H9 (cell line): ENCODE results near the gene PRDM2. TPM values are rescaled to one million over a fixed set of nuclear protein-coding genes. Genes with fewer than 3 reads are reported as not detected.

ENCODE experiments used
- DNase-seq: peaks from one replicate; pipeline ENCODE4 v3.0.0-alpha.2; 2017
- H2AFZ ChIP-seq: one replicate; pipeline ENCODE4 v1.6.1; 2013; ENCODE audit warnings: mild to moderate bottlenecking, low read length, control low read depth, moderate library complexity
- H2AK5ac ChIP-seq: 2 replicates; pipeline ENCODE4 v1.6.1; 2013; ENCODE audit warnings: low read length, control low read depth, mixed read lengths; ENCODE audit not compliant: insufficient read length
- H2BK120ac ChIP-seq: one replicate; pipeline ENCODE4 v1.6.1; 2013; ENCODE audit warnings: low read depth, mild to moderate bottlenecking, low read length, control low read depth, inconsistent platforms; ENCODE audit not compliant: poor library complexity, severe bottlenecking
- H2BK12ac ChIP-seq: 2 replicates; pipeline ENCODE4 v1.6.1; 2013; ENCODE audit warnings: low read length, control low read depth, mixed read lengths, low read depth; ENCODE audit not compliant: insufficient read length
- H2BK15ac ChIP-seq: 2 replicates; pipeline ENCODE4 v1.6.1; 2013; ENCODE audit warnings: low read depth, low read length, control low read depth
- H2BK20ac ChIP-seq: one replicate; pipeline ENCODE4 v1.6.1; 2013; ENCODE audit warnings: low read depth, mild to moderate bottlenecking, low read length, control low read depth, inconsistent platforms; ENCODE audit not compliant: poor library complexity, severe bottlenecking
- H2BK5ac ChIP-seq: 2 replicates; pipeline ENCODE4 v1.6.1; 2013; ENCODE audit warnings: low read length, control low read depth, mixed read lengths; ENCODE audit not compliant: insufficient read length
- H3K14ac ChIP-seq: 2 replicates; pipeline ENCODE4 v1.6.1; 2013; ENCODE audit warnings: low read length, control low read depth; ENCODE audit not compliant: insufficient read depth
- H3K18ac ChIP-seq: 2 replicates; pipeline ENCODE4 v1.6.1; 2013; ENCODE audit warnings: low read depth, mild to moderate bottlenecking, mixed read lengths, low read length, control low read depth; ENCODE audit not compliant: insufficient read length
- H3K23ac ChIP-seq: 2 replicates; pipeline ENCODE4 v1.6.1; 2013; ENCODE audit warnings: low read length, control low read depth, mixed read lengths, low read depth; ENCODE audit not compliant: insufficient read length
- H3K23me2 ChIP-seq: 2 replicates; pipeline ENCODE4 v1.6.1; 2013; ENCODE audit warnings: low read depth, mild to moderate bottlenecking, mixed read lengths, low read length, control low read depth; ENCODE audit not compliant: insufficient read length, poor library complexity, severe bottlenecking
- H3K27ac ChIP-seq: 2 replicates; pipeline ENCODE4 v1.5.1; 2013; ENCODE audit warnings: low read length, control low read depth, mixed read lengths, low read depth; ENCODE audit not compliant: insufficient read length
- H3K27me3 ChIP-seq: 2 replicates; pipeline ENCODE4 v1.6.1; 2013; ENCODE audit warnings: low read length, control low read depth, inconsistent platforms; ENCODE audit not compliant: insufficient read depth
- H3K4ac ChIP-seq: 2 replicates; pipeline ENCODE4 v1.6.1; 2013; ENCODE audit warnings: low read depth, mild to moderate bottlenecking, control low read depth, inconsistent platforms, low read length, moderate library complexity
- H3K4me1 ChIP-seq: 2 replicates; pipeline ENCODE4 v1.6.1; 2013; ENCODE audit warnings: low read length, control low read depth, inconsistent platforms; ENCODE audit not compliant: insufficient read depth
- H3K4me2 ChIP-seq: 2 replicates; pipeline ENCODE4 v1.6.1; 2013; ENCODE audit warnings: low read length, control low read depth, mixed read lengths; ENCODE audit not compliant: insufficient read length, insufficient read depth
- H3K56ac ChIP-seq: 2 replicates; pipeline ENCODE4 v1.6.1; 2013; ENCODE audit warnings: low read depth, mild to moderate bottlenecking, mixed read lengths, low read length, control low read depth; ENCODE audit not compliant: insufficient read length
- H3K79me1 ChIP-seq: 2 replicates; pipeline ENCODE4 v1.6.1; 2013; ENCODE audit warnings: low read depth, mild to moderate bottlenecking, moderate library complexity, low read length, control low read depth, inconsistent platforms; ENCODE audit not compliant: insufficient read depth, poor library complexity, severe bottlenecking
- H3K79me2 ChIP-seq: 2 replicates; pipeline ENCODE4 v1.6.1; 2013; ENCODE audit warnings: low read length, control low read depth, inconsistent platforms; ENCODE audit not compliant: insufficient read depth
- H3K9ac ChIP-seq: 2 replicates; pipeline ENCODE4 v1.6.1; 2013; ENCODE audit warnings: low read length, control low read depth, mixed read lengths; ENCODE audit not compliant: insufficient read length; ENCODE audit errors: extremely low read depth
- H3K9me3 ChIP-seq: one replicate; pipeline ENCODE4 v1.6.1; 2013; ENCODE audit warnings: low read depth, low read length, inconsistent platforms; ENCODE audit not compliant: control insufficient read depth
- H3T11ph ChIP-seq: one replicate; pipeline ENCODE4 v1.6.1; 2013; ENCODE audit warnings: mild to moderate bottlenecking, low read length, control low read depth, inconsistent platforms
- H4K20me1 ChIP-seq: one replicate; pipeline ENCODE4 v1.6.1; 2013; ENCODE audit not compliant: control insufficient read depth, insufficient read length, insufficient read depth
- H4K5ac ChIP-seq: 2 replicates; pipeline ENCODE4 v1.6.1; 2013; ENCODE audit warnings: low read depth, mild to moderate bottlenecking, mixed read lengths, low read length, control low read depth; ENCODE audit not compliant: insufficient read length
- H4K8ac ChIP-seq: replicated peaks from 2 replicates; pipeline ENCODE4 v1.6.1; 2013; ENCODE audit warnings: low read length, control low read depth, mixed read lengths, low read depth; ENCODE audit not compliant: insufficient read length
- H4K91ac ChIP-seq: 2 replicates; pipeline ENCODE4 v1.6.1; 2013; ENCODE audit warnings: low read depth, mild to moderate bottlenecking, moderate library complexity, mixed read lengths, low read length, control low read depth; ENCODE audit not compliant: insufficient read length
- H3K27ac Mint-ChIP-seq, 3 experiments: 2 replicates in 2 of 3; 3 replicates in 1 of 3; pipeline ENCODE4 v1.8.0; 2020 to 2021; ENCODE audit warnings: mixed read lengths in 3 of 3, mild to moderate bottlenecking in 1 of 3, moderate library complexity in 1 of 3
- H3K27me3 Mint-ChIP-seq: 2 replicates; pipeline ENCODE4 v1.8.0; 2021; ENCODE audit warnings: low read depth, mild to moderate bottlenecking, moderate library complexity, mixed read lengths
- H3K36me3 Mint-ChIP-seq, 3 experiments: 2 replicates in 2 of 3; 3 replicates in 1 of 3; pipeline ENCODE4 v1.8.0; 2020 to 2021; ENCODE audit warnings: low read depth in 3 of 3, mixed read lengths in 3 of 3; ENCODE audit not compliant: insufficient read depth in 1 of 3
- H3K4me1 Mint-ChIP-seq, 2 experiments: 2 replicates each; pipeline ENCODE4 v1.8.0; 2020; ENCODE audit warnings: mixed read lengths in 2 of 2
- H3K4me3 Mint-ChIP-seq, 2 experiments: 2 replicates in 1 of 2; 3 replicates in 1 of 2; pipeline ENCODE4 v1.8.0; 2020 to 2021; ENCODE audit warnings: mild to moderate bottlenecking in 2 of 2, mixed read lengths in 2 of 2, moderate library complexity in 1 of 2
- H3K9me3 Mint-ChIP-seq, 2 experiments: 2 replicates in 1 of 2; 3 replicates in 1 of 2; pipeline ENCODE4 v1.8.0; 2020; ENCODE audit warnings: mild to moderate bottlenecking in 2 of 2, mixed read lengths in 2 of 2, moderate library complexity in 1 of 2
- WGBS: extraction: QIAGEN DNeasy Blood & Tissue Kit; methylation state at CpG from one replicate; pipeline ENCODE4 v1.1.7; 2013; ENCODE audit warnings: missing lambda C conversion rate, low lambda C conversion rate, mixed read lengths; ENCODE audit not compliant: insufficient read length; ENCODE audit errors: extremely low coverage; 5-methylcytosine and 5-hydroxymethylcytosine counted together
- total RNA-seq: library from RNA; stranded (reverse); gene quantifications from 2 replicates; pipeline ENCODE4 v1.2.1, GENCODE V29; 2021
- TF ChIP-seq, protein P1 (sequence below): fragments of 200-600 bp; sonication (generic); conservative IDR thresholded peaks from 3 replicates; pipeline ENCODE4 v1.8.0; 2021; ENCODE audit warnings: antibody characterized with exemption, mild to moderate bottlenecking

PRDM2 gene
- total RNA-seq, 1 experiment from 2014 or later: 24.5 TPM

DNA sequence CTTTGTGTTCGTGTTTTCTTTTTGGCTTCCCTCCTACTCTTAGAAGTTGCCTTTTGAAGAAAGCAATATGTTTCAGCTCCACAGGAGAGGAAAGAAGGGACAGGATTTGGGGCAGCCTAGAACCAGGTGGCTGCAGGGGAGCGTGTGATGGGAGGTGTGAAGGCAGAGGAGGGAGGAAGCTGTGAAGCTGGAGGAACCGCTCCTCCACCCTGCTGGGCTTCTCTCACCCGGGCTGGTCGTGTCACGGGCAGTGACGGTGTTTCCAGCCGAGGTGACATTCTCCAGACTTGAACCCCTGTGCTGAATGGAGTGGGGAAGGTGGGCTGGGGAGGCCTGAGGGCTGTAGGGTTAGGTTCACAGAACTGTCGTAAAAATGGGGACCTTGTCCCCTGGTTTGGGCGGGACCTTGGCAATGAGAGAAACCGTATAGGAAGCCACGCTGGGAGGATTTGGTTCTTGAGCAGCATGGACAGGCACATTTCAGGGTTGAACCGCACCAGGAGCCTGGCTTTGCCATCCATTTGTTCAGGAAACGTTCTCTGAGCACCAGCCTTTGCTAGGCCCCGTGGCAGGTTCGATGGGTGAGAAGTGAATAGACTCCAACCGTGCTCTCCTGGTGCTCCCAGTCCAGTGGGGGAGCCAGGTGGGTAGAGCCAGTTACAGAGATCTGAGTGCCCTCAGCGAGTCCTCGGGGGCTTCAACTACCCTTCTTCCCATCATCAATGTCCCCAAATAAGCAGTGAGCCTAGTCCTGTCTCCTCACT lies 103.0 kb downstream of the PRDM2 start:
- Histone ChIP-seq H4K91ac (no peak overlapping the region), H3K27me3 (no peaks in the 10 kb centered on the region), H4K5ac (no peak overlapping the region), H3K18ac (no peak overlapping the region), H3K27ac (no peak overlapping the region), H2BK15ac (no peak overlapping the region), H3K9me3 (no peaks in the 10 kb centered on the region), H2AFZ (no peak overlapping the region), H3K4me1 (no peaks in the 10 kb centered on the region), H3K14ac (no peak overlapping the region; the same call in 1 of the 2 replicates), H3K4ac (no peak overlapping the region), H2BK12ac (no peak overlapping the region), H4K20me1 (no peaks in the 10 kb centered on the region), H2BK120ac (no peak overlapping the region), H2AK5ac (no peak overlapping the region), H3K23ac (no peak overlapping the region), H2BK5ac (no peak overlapping the region), H3K9ac (no peak overlapping the region), H3K23me2 (no peaks in the 10 kb centered on the region), H3K79me2 (no peaks in the 10 kb centered on the region), H3K4me2 (no peak overlapping the region), H4K8ac (no peak overlapping the region), H3T11ph (no peak overlapping the region), H3K56ac (no peak overlapping the region), H2BK20ac (no peak overlapping the region), H3K79me1 (no peaks in the 10 kb centered on the region)
- Mint-ChIP-seq H3K27ac (no peak overlapping the region), H3K27me3 (peaks cover 3% of the 10 kb centered on the region; the same call in 1 of the 2 replicates), H3K9me3 (no peaks in the 10 kb centered on the region), H3K36me3 (peaks cover 0 to 2% (median 0%) of the 10 kb centered on the region in 3 experiments; a peak in 1 of 7 replicates), H3K4me1 (peaks cover 10 to 19% of the 10 kb centered on the region in 2 experiments), H3K4me3 (no peak overlapping the region; a peak in 1 of 5 replicates)
- TF ChIP-seq, protein P1, sequence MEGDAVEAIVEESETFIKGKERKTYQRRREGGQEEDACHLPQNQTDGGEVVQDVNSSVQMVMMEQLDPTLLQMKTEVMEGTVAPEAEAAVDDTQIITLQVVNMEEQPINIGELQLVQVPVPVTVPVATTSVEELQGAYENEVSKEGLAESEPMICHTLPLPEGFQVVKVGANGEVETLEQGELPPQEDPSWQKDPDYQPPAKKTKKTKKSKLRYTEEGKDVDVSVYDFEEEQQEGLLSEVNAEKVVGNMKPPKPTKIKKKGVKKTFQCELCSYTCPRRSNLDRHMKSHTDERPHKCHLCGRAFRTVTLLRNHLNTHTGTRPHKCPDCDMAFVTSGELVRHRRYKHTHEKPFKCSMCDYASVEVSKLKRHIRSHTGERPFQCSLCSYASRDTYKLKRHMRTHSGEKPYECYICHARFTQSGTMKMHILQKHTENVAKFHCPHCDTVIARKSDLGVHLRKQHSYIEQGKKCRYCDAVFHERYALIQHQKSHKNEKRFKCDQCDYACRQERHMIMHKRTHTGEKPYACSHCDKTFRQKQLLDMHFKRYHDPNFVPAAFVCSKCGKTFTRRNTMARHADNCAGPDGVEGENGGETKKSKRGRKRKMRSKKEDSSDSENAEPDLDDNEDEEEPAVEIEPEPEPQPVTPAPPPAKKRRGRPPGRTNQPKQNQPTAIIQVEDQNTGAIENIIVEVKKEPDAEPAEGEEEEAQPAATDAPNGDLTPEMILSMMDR: no peak
- no CpG with 5 or more reads among the region's 19 CpGs for WGBS
- DNase-seq: no peak
